CD4-positive, alpha-beta T cell treated with Interleukin-15 for 1 hour (primary cell): Measurements from ENCODE around the gene TSPAN11.

Source experiments
- DNase-seq: peaks from one replicate; pipeline ENCODE4 v3.0.0-alpha.2; 2020

Gene TSPAN11

GRCh38 chr12:30962047-30962446 lies 35.5 kb downstream of the TSPAN11 start:
- no peak for DNase-seq

GRCh38 chr12:30963709-30964564 lies 37.4 kb downstream of the TSPAN11 start:
- DNase-seq: no peak

DNA sequence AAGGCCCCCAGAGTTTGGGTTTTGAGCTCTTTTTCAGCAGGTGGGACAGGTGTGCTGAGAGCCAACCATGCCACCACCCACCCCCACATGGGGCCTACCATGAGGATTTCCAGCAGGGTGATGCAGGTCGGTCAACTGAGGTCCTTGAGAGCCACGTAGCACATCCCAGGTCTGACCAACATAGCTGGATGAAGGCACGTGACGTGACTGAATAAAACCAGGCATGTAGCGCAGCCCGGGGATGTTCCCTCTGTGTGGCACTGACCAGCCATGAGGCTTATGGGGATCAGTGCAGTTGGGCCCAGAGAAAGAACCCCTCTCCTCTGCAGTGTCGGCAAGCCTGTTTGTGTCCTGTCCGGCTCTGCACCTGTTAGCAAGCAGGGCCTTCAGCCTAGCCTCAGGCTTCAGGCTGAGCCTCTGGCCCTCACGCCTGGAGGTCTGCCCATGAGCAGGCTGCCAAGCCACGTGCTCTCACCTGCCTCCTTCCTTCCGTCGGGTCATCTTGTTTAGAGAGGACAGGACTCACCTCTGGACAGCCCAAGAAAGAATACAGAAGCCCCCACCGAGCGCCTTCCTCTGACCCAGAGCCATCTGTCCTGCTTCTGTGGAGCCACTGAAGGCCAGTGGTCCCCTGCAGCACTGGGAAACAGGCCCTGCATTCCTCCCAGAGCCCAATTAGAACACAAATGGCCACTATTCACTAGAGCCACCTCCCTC lies 38.5 kb downstream of the TSPAN11 start:
- no peak for DNase-seq

- no peak for DNase-seq
Measured at GRCh38 chr12:30965613-30965985, 39.1 kb downstream of the TSPAN11 start.

DNA sequence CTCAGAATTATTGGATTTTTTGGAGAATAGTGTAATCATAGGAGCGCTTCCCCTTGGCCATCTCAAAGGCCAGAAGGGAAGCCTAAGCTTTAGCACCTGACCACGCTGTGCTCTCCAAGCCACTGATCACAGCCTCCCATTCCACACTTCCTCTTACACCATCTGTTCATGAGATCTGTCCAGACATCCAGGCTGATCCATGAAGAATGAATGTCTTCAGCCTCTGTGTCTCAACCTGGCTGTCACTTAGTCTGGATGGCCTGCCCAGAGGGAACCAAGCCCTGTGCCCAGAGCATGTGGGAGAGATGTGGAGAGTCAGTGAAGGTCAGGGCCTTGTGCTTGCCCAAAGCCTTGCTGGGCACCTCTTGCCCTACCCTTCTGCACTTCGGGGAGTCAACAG lies 40.5 kb downstream of the TSPAN11 start:
- no peak for DNase-seq

DNA sequence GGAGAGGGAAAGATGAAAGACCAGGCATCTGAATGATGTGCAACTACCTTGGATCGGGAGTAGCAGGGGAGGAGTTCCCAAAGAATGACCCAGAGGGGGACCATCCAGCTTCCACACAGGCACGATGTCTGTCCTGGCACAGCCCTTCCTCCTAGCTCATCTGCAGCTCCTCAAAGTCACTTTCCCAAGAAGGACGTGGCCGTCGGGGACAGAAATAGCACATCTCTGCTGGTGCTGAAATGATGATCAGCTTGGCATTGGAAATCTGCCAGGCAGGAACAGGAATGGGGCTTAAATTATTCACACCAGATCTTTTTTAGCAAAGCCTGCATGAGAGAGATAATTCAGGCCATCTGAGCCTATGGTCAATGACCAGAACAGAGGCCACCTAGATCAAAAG lies 41.7 kb downstream of the TSPAN11 start:
- no peak for DNase-seq

- no peak for DNase-seq
Measured at GRCh38 chr12:30969006-30969405, 42.5 kb downstream of the TSPAN11 start.

GRCh38 chr12:30969606-30970395 lies 43.3 kb downstream of the TSPAN11 start:
- DNase-seq: no peak

DNA sequence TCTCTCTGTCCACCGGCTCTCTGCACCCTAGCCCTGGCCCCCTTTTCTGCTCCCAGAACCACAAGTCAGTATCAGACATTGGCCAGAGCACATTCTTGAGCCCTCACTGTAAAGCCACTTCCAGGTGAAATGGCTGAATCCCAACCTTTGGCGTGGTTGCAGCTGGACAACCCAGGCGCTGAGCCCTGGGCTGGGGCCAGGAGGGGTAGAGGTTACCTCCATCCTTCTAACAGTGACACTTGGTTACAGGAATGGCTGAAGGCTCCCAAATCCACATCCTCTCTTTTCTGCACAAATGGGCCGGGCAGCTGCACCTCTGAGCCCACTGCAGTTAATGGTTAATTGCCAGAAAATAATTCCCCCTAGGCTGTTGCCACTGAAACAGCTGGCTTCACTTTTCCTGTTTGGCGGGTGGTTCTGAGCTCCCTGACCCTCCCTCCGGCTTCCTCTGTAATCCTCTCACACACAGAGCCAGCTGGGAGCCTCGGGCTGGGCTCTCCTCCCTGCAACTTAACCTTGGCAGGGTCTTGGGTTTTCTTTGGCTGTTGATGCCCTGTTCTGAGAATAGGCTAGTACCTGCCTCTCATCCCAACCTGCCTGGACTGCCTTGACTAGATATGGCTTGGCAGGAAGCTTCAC lies 44.1 kb downstream of the TSPAN11 start:
- no peak for DNase-seq

DNA sequence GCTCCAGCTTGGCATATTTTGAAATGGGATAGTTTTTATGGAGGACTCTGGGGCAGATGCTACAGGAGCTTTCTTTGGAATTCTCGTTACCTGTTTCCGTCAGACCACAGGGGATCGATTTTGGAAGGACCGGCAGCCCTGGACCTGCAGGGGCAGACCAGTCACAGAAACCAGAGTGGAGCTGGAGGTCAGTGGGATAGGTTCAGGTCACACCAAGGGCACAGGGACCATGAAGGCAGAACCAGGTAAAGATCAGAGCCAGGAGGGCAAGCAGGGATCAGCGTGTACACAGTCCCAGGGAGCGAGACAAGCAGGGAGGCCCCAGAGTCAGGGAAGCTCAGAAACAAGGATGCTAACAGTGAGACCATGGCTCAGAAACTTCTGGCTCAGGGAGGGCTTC lies 45.5 kb downstream of the TSPAN11 start:
- DNase-seq: no peak

DNA sequence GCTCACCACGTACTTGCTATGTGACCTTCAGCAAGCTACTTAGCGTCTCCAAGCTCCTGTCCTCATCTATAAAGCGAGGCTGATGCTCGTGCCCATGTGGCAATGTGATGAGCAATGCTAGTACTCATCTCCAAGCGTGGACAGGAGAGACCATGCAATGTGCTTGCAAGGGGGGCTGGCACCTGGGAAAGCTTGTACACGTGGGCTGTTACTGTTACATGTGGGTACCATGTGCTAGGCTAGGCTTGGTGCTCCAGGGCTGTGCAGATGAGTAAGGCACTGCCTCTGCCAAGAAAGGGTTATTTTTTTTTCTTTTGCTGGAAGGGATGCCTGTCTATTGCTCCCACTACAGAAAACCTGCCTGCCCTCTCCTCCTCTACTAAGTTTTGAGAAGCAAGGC lies 46.6 kb downstream of the TSPAN11 start:
- no peak for DNase-seq

DNA sequence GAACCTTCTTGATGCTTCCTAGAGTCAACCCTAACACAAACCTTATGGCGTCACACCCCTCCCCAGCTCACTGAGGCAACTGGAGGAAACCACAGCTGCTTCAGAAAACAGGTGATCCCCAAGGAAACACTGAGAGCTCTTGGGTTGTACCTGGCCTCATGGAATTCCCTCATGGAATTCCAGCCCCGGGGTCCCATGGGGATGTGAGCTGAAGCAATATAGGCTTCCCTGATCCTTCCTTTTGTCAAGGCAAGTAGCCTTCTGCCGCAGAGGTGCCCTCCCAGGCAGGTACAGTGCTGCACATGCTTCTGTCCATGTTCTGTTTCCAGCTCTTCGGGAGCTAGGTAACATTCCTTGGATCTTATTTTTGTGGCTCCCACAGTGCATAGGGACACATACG lies 47.3 kb downstream of the TSPAN11 start:
- no peak for DNase-seq

DNA sequence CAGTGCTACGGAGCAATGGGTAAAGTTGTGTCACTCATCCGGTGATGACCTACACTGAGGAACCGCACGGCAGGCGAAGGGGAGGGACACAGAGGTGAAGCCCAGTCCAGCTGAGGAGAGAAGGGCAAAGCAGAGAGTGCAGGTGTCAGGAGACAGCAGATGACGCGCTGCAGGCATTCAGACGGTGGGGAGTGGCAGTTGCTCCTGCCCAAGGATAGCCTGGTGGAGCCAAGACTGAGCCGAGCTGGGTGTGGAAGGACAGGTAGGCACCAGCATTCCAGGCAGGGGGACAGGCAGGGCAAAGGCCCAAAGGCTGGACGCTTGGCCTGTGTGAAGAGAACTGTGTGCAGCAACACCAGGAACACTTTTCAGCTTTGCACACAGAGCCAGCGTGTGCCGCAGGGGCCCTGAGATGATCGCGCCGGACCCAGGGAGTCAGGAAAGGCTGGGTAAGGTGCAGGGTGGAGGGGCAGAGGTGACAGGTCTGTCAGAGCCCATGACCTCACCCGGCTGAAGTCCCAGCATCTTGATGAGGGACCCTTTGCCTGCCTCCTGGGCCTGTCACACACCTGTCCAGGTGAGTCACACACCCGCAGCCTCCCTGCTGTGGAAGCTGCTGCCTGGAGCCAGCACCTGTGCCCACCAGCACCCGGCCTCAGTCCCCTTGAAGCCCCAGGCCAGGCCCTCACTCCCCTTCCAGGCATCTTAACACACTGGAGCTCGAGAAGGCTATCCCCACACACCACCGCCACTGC lies 48.4 kb downstream of the TSPAN11 start:
- no peak for DNase-seq

- no peak for DNase-seq
Measured at GRCh38 chr12:30975581-30975980, 49.0 kb downstream of the TSPAN11 start.

DNA sequence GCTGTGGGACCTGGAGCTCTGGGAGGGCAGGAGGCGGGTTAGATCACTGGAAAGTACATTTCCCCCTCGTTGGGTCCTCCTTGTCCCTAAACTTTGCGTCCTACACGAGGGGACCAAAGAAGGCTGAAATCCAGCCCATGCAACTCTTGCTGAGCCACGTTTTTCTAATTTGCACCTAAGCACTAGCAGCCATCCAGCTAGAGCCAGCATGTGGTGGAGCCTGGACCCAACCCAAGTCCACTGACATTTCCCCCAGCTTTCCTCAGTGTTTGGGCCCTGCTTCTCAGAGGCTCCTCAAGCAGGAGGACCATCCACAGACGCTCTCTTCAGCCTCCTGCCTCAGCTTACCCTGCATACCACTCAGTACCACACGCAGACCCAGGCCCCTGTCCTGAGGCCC lies 49.7 kb downstream of the TSPAN11 start:
- no peak for DNase-seq

- no peak for DNase-seq
Measured at GRCh38 chr12:30977124-30977523, 50.6 kb downstream of the TSPAN11 start.

DNA sequence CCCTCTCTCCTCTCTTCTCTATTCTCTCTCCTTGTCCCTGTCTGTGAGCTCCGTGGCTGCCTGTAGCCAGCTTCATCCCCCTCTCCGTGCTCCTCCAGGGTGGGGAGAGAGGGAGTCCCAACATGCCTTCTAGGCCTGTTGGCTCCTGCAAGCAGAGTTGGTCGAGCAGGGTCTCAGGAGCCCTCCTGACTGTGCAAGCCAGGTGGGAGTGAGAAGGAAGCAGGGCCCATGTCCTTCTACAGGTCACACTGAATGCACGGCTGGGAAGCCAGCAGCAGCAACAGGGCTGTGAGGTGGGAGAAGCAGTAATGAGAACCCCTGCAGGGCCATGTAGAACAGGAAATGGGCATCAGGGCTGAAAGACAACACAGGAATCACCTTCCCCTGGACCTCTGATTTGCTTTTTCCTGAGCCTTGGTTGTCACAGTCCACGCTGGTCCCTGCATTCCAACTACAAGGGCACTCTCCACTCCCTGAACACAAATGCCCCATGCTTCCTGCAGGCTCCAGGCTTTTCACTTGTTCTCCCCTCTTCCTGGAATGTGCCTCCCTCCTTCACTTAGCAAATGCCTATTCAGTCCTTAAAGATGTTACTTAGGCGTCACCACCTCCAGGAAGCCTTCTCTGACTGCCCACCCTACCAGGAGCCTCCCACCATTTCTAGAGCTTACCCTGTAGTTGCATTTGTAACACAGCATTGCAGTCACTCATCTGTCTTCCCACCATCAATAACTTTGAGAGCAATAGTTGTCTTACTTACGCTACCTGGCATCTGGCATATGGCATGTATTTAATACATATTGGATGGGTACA lies 51.2 kb downstream of the TSPAN11 start:
- DNase-seq: no peak

DNA sequence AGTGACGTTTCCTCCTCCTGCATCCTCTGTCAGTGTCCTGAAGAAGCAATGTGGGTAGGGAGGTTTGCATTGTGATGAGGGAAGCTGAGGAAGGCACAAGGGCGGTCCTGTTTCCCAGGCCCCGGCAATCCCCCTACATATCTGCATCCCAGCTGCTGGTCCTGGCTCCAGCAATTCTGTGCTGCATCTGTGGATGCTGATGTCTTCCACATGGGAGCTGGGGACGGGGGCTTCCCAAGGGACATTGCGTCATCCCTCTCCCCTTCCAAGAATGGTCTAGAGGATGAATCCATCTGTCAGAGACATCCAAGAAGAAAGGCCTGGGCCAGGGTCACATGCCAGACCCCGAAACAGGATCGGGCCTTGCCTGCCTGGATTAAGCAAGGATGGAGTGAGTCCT lies 52.1 kb downstream of the TSPAN11 start:
- no peak for DNase-seq

DNA sequence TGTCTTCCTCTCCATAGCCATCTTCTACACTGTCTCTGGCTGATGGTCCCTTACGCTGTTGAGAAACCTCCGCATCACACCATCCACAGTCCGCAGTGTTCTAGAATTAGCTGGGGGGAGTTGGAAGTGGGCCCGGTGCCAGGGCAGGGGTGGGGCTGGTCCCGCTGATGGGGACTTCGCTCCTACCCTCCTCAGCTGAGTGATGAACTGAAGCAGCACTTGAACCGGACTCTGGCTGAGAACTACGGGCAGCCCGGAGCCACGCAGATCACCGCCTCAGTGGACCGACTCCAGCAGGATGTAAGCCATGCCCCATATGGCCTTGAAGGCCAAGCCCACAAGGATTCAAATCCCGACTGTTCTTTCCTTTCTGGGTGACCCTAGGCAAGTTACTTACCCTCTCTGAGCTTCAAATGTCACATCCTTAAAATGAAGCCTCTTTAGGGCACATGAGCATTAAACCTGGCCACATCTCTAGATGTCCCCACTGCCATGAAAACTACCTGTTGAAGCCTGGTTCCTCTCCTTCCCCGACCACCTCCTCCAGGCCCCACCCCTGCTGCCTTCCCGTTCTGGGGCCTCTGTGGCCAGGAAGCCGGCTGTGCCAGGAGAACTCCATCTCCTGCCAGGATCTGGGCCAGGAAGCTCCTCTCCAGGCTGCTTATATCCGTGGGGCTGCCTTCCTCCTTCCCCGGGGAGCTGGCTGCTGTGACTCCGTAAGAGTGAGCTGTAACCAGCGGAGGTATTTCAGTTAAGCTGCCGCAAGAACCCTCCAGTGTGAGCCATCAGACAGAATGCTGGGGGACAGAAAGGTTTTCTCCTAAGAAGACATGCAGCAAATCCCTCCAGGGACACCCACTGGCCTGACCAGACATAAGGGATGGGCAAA lies 53.1 kb downstream of the TSPAN11 start:
- DNase-seq: no peak

DNA sequence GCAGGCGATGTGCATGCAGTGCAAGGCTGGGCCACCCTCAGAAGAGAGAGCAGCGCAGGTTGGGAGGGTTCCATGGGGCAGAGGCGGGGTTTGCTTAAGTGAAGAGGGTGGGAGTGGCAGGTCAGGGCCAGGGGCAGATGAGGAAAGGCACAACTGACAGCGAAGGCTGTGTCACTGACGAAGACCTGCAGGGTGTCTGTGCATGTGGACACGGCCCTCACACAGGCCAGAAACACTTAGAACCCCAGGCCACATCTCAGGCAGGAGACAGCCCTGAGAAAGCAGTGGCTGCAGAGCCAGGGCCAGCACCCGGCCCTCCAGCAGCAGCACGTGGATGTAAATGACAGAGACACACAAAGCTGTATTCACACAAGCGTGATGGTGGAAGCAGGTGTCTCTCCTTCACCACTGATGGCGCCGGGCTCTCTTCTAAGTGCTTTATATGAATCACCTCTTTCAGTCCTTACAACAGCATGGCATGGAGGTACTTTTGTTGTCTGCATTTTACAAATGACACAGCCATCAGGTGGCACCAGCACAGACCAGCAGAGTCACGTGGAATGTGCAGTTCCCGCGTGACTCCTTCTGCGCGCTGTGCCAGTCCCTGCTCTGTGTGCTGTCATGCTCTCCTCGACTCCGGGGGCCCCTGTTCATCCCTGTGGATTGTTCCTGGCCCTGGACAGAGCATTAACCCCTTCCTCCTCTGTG lies 54.6 kb downstream of the TSPAN11 start:
- DNase-seq: no peak
